Mesodermal cell (in vitro differentiated cells): ENCODE results near the gene SHKBP1.

ENCODE experiments used
- H3K27ac ChIP-seq: 2 replicates; pipeline ENCODE4 v1.7.0; 2013; ENCODE audit warnings: mild to moderate bottlenecking, low read depth, low read length, moderate library complexity; ENCODE audit not compliant: severe bottlenecking
- H3K36me3 ChIP-seq: 2 replicates; pipeline ENCODE4 v1.7.1; 2013; ENCODE audit warnings: mild to moderate bottlenecking, low read length, moderate library complexity; ENCODE audit not compliant: control insufficient read depth, insufficient read depth
- H3K4me1 ChIP-seq: one replicate; pipeline ENCODE4 v1.7.1; 2013; ENCODE audit warnings: mild to moderate bottlenecking, low read length; ENCODE audit not compliant: insufficient read depth, control insufficient read depth, poor library complexity, severe bottlenecking
- H3K4me3 ChIP-seq: 2 replicates; pipeline ENCODE4 v1.7.0; 2013; ENCODE audit warnings: low read length, control low read depth, mild to moderate bottlenecking; ENCODE audit not compliant: insufficient read depth, poor library complexity, severe bottlenecking; ENCODE audit errors: extremely low read depth
- H3K9me3 ChIP-seq: 2 replicates; pipeline ENCODE4 v1.7.1; 2013; ENCODE audit warnings: mild to moderate bottlenecking, low read length, moderate library complexity; ENCODE audit not compliant: control insufficient read depth
- whole genome bisulfite sequencing, 2 experiments: methylation state at CpG; one replicate each; pipeline ENCODE4 v1.1.5; 2013; ENCODE audit warnings: missing lambda C conversion rate in 2 of 2; ENCODE audit not compliant: insufficient coverage in 2 of 2; 5-methylcytosine and 5-hydroxymethylcytosine counted together

The SHKBP1 gene

DNA sequence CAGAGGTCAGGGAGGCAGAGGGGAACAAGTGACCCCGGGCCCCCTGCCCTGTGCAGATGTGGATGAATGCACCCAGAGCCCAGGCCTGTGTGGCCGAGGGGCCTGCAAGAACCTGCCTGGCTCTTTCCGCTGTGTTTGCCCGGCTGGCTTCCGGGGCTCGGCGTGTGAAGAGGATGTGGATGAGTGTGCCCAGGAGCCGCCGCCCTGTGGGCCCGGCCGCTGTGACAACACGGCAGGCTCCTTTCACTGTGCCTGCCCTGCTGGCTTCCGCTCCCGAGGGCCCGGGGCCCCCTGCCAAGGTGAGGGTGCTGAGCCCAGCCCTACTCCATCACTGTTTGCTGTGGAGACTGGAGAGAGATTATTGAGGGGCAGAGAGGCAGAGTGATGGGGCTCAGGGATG lies 34.4 kb downstream of the SHKBP1 start:
- 89 to 96% methylated on average over 8 to 13 of the region's 15 CpGs for WGBS, 2 experiments
- no peak overlapping the region for H3K27ac ChIP-seq
- H3K36me3 ChIP-seq = peaks cover 7% of the 10 kb centered on the region

DNA sequence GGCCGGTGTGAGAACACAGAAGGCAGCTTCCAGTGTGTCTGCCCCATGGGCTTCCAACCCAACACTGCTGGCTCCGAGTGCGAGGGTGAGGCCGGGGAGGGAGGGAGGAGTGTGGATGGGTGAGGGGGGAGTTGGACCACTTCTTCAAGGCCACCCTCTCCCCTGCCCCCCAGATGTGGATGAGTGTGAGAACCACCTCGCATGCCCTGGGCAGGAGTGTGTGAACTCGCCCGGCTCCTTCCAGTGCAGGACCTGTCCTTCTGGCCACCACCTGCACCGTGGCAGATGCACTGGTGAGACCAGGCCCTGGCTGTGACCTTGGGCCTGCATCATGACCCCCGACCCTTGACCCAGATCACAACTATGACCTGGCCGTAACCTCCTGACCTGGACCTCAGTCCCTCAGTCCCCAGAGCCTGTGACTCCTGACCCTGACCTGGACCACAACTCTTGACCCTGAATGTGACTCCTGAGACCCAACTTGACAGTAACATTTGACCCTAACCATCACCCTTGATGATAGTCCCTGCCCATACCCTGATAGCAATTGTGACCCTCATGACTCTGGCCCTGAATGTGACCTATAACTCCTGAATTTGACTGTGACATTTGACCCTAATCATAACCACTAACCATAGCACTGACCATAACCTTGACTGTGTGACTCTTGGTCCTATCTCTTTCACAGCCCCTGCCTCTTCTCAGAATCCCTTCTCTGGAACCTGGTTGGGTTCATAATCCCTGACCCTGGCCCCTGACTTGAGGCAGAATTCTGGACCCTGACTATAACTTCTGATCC lies 35.4 kb downstream of the SHKBP1 start:
- no peak overlapping the region for H3K4me3 ChIP-seq
- H3K4me1 ChIP-seq = peaks cover 4% of the 10 kb centered on the region
- WGBS, 2 experiments = 93 to 98% methylated on average over 7 to 8 of the region's 10 CpGs
- no peak overlapping the region for H3K27ac ChIP-seq
- H3K9me3 ChIP-seq = no peaks in the 10 kb centered on the region
- H3K36me3 ChIP-seq = peaks cover 17% of the 10 kb centered on the region

More for the DNA sequence above, 34.4 kb downstream of the SHKBP1 start:
- Histone ChIP-seq H3K9me3 (no peaks in the 10 kb centered on the region), H3K4me1 (peaks cover 4% of the 10 kb centered on the region), H3K4me3 (no peak overlapping the region)

DNA sequence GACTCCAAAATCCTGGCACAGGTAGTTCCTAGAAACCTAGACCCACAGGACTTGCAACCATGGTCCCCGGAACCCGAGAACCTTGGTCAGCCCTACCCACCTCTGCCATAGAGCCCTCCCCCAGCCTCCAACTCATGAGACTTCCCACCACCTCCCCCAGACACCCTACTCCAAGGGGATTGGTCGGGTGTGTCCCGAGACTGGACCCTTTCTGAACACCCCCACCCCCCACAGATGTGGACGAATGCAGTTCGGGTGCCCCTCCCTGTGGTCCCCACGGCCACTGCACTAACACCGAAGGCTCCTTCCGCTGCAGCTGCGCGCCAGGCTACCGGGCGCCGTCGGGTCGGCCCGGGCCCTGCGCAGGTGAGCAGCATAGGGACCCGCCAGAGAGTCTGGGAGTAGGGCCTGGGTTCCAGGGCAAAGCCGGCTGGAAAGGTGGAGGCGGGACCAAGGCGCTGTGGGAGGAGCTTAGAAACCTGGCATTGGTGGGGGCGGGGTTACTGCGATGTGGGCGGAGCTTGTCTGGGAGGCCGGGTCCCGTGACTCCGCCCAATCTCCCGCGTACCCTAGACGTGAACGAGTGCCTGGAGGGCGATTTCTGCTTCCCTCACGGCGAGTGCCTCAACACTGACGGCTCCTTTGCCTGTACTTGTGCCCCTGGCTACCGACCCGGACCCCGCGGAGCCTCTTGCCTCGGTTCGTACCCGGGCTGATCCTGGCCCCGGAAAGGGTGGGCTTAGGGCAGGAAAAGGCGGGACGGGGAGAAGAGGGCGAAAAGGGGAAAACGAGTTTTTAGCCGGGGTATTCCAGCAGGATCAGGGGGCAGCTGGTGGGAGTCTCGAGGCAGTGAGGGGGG lies 36.4 kb downstream of the SHKBP1 start:
- Histone ChIP-seq H3K27ac (peak overlapping the region; percentile 73), H3K36me3 (peaks cover 17% of the 10 kb centered on the region), H3K4me3 (peak overlapping the region; percentile 87), H3K9me3 (no peaks in the 10 kb centered on the region), H3K4me1 (peaks cover 4% of the 10 kb centered on the region)
- 20 to 33% methylated on average over 40 to 50 of the region's 50 CpGs for WGBS, 2 experiments

DNA sequence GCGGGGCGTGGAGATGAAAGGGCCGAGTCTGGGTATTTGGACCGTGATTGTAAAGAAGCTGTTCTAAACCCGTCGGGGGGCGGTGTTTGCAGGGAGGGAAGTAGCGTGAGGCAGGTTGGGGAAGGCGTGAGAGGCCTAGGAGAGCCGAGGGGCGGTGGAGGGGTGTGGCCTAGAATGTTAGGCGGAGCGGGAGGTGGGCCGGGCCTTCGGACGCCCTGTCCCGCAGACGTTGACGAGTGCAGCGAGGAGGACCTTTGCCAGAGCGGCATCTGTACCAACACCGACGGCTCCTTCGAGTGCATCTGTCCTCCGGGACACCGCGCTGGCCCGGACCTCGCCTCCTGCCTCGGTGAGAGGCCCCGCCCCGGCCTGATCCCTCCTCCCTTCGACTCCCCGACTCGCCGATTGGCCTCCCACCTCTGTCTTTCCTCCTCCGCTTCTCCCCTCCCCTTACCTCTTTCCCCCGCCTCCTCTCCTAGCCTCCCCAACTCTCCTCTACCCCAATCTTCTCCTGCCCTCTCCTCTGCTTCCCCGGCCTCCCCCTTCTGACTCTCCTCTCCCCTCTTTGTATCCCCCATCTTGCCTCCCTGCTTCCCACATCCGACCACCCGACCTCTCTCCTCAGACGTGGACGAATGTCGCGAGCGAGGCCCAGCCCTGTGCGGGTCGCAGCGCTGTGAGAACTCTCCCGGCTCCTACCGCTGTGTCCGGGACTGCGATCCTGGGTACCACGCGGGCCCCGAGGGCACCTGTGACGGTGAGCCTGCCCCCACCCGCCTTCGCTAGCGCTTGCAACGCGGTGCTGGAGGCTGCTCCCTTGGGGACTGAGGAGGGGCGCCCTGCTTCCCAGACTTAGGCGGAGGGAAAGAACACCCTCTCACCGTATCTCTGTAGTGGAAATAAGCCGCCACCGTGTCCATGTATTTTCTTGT lies 37.3 kb downstream of the SHKBP1 start:
- Histone ChIP-seq H3K4me1 (peaks cover 4% of the 10 kb centered on the region), H3K27ac (peak overlapping the region; percentile 83), H3K4me3 (peak overlapping the region; percentile 87), H3K9me3 (no peaks in the 10 kb centered on the region), H3K36me3 (peaks cover 24% of the 10 kb centered on the region)
- WGBS, 2 experiments = 1 to 4% methylated on average over 59 to 64 of the region's 67 CpGs

DNA sequence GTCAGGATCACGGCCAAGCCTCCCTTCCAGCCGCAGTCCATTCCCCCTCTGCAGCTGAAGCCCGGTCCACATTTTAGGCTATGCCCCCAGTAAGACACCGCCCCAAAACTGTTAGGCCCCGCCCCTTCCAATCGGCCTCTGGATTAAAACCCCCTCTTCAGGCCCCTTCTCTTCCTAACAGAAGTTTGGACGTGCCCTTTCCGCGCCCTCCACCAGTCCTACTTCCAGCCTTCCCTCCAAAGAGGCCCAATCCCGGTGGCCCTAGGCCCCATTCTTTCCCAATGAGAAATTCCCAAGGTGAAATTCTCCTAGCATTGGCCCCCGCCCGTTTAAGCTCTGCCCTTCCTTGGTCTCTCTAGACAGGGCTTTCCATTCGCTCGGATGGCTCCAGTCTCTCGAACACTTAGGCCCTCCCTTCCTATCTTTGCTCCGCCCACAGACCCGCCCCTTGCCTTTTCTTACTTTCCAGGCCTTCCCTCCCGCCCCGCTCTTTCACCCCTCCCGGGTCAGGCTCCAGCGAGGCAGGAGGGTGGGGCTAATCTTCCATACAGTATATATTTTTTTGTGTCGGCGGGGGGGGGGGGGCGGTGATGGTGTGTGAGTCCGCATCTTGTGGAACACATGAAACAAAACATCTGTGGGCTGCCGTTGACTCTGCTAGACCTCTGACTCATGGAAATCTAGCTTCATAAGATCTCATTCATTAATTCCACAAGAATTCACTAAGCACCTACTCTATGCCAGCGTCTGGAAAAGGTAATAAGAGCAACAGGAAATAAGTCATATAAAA lies 38.1 kb downstream of the SHKBP1 start:
- 8 to 10% methylated on average over 8 to 13 of the region's 27 CpGs for WGBS, 2 experiments
- peak overlapping the region; percentile 83 for H3K27ac ChIP-seq
- peak overlapping the region; percentile 87 for H3K4me3 ChIP-seq
- H3K4me1 ChIP-seq = peaks cover 4% of the 10 kb centered on the region
- no peaks in the 10 kb centered on the region for H3K9me3 ChIP-seq
- peaks cover 32% of the 10 kb centered on the region for H3K36me3 ChIP-seq

DNA sequence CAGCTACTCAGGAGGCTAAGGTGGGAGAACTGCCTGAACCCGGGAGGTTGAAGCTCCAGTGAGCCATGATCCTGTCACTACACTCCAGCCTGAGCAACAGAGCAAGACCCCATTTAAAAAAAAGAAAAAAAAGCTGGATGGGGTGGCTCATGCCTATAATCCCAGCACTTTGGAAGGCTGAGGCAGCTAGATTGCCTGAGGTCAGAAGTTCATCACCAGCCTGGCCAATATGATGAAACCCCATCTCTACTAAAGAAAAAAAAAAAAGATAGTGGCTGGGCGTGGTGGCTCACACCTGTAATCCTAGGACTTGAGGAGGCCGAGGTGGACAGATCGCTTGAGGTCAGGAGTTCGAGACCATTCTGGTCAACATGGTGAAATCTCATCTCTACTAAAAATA lies 39.5 kb downstream of the SHKBP1 start:
- Histone ChIP-seq H3K4me1 (no peaks in the 10 kb centered on the region), H3K27ac (no peak overlapping the region), H3K9me3 (no peaks in the 10 kb centered on the region), H3K4me3 (no peak overlapping the region), H3K36me3 (peaks cover 41% of the 10 kb centered on the region)
- WGBS, 2 experiments = 71 to 75% methylated on average over 4 of the region's 5 CpGs

DNA sequence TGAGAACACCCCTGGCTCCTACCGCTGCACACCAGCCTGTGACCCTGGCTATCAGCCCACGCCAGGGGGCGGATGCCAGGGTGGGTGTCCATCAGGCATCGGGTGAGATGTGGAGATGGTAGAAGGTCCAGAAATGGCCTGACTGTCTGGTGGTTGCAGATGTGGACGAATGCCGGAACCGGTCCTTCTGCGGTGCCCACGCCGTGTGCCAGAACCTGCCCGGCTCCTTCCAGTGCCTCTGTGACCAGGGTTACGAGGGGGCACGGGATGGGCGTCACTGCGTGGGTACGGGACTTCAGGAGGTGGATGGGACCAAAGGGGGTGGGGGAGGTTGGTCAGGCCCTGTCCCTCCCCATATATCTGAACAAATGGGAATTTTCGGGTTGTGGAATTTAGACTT lies 40.3 kb downstream of the SHKBP1 start:
- H3K27ac ChIP-seq = no peak overlapping the region
- H3K9me3 ChIP-seq = no peaks in the 10 kb centered on the region
- peaks cover 49% of the 10 kb centered on the region for H3K36me3 ChIP-seq
- no peak overlapping the region for H3K4me3 ChIP-seq
- H3K4me1 ChIP-seq = no peaks in the 10 kb centered on the region
- WGBS, 2 experiments = 94 to 98% methylated on average over 11 to 13 of the region's 17 CpGs

DNA sequence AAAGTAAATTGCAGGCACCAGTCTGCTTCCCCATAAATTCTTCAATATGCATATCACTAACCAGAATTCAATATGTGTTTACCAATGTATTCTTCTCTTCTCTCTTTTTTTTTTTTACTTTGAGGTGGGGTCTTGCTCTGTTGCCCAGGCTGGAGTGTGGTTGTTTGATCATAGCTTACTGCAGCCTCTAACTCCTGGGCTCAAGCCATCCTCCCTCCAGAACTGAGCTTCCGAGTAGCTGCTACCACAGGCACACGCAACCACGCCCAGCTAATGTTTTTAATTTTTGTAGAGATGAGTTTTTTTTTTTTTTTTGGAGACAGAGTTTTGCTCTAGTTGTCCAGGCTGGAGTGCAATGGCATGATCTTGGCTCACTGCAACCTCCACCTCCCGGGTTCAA lies 41.3 kb downstream of the SHKBP1 start:
- H3K4me1 ChIP-seq = peaks cover 5% of the 10 kb centered on the region
- H3K27ac ChIP-seq = no peak overlapping the region
- H3K9me3 ChIP-seq = no peaks in the 10 kb centered on the region
- no peak overlapping the region for H3K4me3 ChIP-seq
- 100% methylated on average over 2 of the region's 4 CpGs; no CpG with 5 or more reads in 1 of the 2 experiments for WGBS, 2 experiments
- H3K36me3 ChIP-seq = peaks cover 53% of the 10 kb centered on the region

DNA sequence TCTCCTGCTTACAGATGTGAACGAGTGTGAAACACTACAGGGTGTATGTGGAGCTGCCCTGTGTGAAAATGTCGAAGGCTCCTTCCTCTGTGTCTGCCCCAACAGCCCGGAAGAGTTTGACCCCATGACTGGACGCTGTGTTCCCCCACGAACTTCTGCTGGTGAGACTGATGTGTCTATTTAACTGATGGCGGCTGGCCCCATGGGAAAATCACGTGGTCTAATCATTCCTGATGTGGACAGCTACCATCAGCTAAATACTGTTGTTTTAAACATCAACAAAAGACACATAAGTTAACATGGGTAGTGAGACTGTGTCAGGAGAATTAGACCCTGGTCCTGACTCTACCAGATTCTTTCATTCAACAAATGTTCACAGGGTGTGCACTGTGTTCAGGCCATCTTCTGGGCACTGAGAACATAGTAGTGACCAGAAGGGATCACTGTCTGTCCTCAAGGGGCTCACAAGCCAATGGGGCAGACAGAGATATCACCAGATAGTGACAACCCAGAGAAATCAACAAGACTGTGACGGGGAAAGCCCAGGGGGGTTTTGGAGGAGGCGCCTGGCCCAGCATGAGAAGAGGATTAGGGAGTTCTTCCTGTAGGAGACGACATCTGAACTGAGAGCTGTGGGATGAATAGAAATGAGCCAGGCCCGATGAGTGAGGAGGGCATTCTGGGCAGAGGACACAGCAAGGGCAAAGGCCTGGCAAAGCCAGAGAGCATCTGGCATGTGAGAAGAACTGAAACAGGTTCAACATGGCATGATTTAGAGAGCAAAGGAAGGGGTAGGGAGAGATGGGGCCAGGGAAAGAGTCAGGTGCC lies 42.9 kb downstream of the SHKBP1 start:
- Histone ChIP-seq H3K4me1 (peaks cover 14% of the 10 kb centered on the region), H3K4me3 (no peak overlapping the region), H3K9me3 (no peaks in the 10 kb centered on the region), H3K36me3 (peaks cover 53% of the 10 kb centered on the region), H3K27ac (no peak overlapping the region)
- 81 to 83% methylated on average over 6 to 9 of the region's 11 CpGs for WGBS, 2 experiments
